ENCODE results near the gene RELL1.
A peak's percentile ranks its signal among the peaks of the same experiment; 100 is the strongest.

The RELL1 gene

DNA sequence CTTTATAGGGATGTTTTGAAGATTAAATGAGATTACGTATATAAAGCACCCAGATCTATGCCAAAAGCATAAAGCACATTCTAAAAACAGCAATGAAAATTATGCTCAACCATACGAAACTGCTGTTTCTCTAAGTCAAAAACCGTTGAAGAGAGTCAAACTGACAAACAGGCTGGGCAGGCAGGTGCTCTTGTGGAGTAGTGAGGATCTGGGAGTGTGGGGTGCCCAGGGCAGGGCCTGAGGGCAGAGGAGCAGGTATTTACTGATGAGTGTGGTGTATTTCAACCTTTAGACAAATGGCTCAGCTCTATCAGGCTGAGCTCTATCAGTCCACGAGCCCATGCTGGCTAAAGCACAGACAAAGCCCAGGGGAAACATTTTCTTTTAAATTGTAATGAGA lies 40.4 kb downstream of the RELL1 start:
- DNase-seq (ENCODE audit: insufficient read length, low spot score) (no peak), FAIRE-seq (no peak)
- no peak for TF ChIP-seq PAX5 (IDR thresholded peaks at IDR 0.05; ENCODE audit: insufficient read depth, low read length, severe bottlenecking)
- TF ChIP-seq TAF1 (IDR thresholded peaks at IDR 0.05; ENCODE audit: low read depth, low read length), result no peak
- TF ChIP-seq POLR2A (IDR thresholded peaks at IDR 0.05; ENCODE audit: low read depth, low read length), result no peak
- no peak for TF ChIP-seq POLR2AphosphoS5 (IDR thresholded peaks at IDR 0.05; ENCODE audit: low read depth, low read length)

DNA sequence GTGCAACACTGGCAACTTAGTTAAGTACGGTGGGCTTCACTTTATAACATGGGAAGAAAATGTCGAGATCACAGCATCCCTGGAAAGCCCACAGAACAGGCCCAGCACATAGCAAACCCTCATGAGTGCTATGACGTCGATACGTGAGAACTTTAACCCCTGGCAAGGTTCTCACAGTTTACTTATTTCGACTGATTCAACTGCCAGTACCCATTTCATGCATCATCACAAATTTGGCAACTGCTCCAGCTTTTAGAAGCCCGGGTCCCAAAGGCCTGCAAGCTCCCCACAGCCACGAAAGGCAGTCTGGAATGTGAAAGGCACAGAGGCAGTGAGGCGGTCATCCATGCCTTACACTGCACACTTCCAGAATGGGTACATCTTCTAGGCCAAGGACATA lies 41.2 kb downstream of the RELL1 start:
- FAIRE-seq (peak; percentile 20), DNase-seq (ENCODE audit: insufficient read length, low spot score) (no peak)
- TF ChIP-seq POLR2A (IDR thresholded peaks at IDR 0.05; ENCODE audit: low read depth, low read length), result no peak
- TF ChIP-seq SPI1 (IDR thresholded peaks at IDR 0.05; ENCODE audit: low read depth, low read length), result no peak
- no peak for TF ChIP-seq TAF1 (IDR thresholded peaks at IDR 0.05; ENCODE audit: low read depth, low read length)
- TF ChIP-seq POLR2AphosphoS5 (IDR thresholded peaks at IDR 0.05; ENCODE audit: low read depth, low read length), result no peak
- TF ChIP-seq PAX5 (IDR thresholded peaks at IDR 0.05; ENCODE audit: insufficient read depth, low read length, severe bottlenecking), result no peak
- TF ChIP-seq POU2F2 (IDR thresholded peaks at IDR 0.05; ENCODE audit: low read depth, low read length), result no peak

- FAIRE-seq, result no peak
Measured at GRCh38 chr4:37641886-37642849, 44.0 kb downstream of the RELL1 start.

DNA sequence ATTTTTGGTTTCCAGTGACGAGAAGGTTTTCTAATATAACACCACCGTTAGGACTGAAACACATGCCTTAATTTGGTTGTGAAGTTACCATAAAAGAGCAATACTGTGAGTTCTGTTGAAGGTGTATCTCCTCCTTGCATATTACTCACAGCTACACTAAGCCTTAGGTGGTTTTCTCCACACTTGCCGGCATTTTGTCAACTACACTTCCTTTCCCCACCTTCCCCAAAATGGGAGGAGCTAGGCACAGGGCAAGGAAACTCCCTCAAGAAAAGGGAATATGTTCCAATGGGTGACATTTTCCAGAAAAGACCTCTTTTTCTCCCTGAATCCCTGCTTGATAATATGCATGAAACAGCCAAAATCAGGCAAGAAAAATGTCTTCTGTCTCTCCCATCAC lies 44.8 kb downstream of the RELL1 start:
- FAIRE-seq, result no peak
- TF ChIP-seq POLR2A (IDR thresholded peaks at IDR 0.05; ENCODE audit: low read depth, low read length) (no peak), POLR2AphosphoS5 (IDR thresholded peaks at IDR 0.05; ENCODE audit: low read depth, low read length) (no peak), TAF1 (IDR thresholded peaks at IDR 0.05; ENCODE audit: low read depth, low read length) (no peak), SPI1 (IDR thresholded peaks at IDR 0.05; ENCODE audit: low read depth, low read length) (no peak), PAX5 (IDR thresholded peaks at IDR 0.05; ENCODE audit: insufficient read depth, low read length, severe bottlenecking) (no peak)

More at GRCh38 chr4:37641886-37642849, 44.0 kb downstream of the RELL1 start:
- TF ChIP-seq POLR2AphosphoS5 (IDR thresholded peaks at IDR 0.05; ENCODE audit: low read depth, low read length), result no peak
- TF ChIP-seq TAF1 (IDR thresholded peaks at IDR 0.05; ENCODE audit: low read depth, low read length), result no peak
- TF ChIP-seq POLR2A (IDR thresholded peaks at IDR 0.05; ENCODE audit: low read depth, low read length), result no peak
- no peak for TF ChIP-seq POU2F2 (IDR thresholded peaks at IDR 0.05; ENCODE audit: low read depth, low read length)
- TF ChIP-seq SPI1 (IDR thresholded peaks at IDR 0.05; ENCODE audit: low read depth, low read length), result no peak
- TF ChIP-seq PAX5 (IDR thresholded peaks at IDR 0.05; ENCODE audit: insufficient read depth, low read length, severe bottlenecking), result no peak
- DNase-seq (ENCODE audit: insufficient read length, low spot score), result no peak

GRCh38 chr4:37639551-37640285 lies 46.5 kb downstream of the RELL1 start:
- DNase-seq (ENCODE audit: insufficient read length, low spot score), result no peak
- no peak for FAIRE-seq
- TF ChIP-seq POLR2A (IDR thresholded peaks at IDR 0.05; ENCODE audit: low read depth, low read length), result no peak
- no peak for TF ChIP-seq POU2F2 (IDR thresholded peaks at IDR 0.05; ENCODE audit: low read depth, low read length)
- TF ChIP-seq POLR2AphosphoS5 (IDR thresholded peaks at IDR 0.05; ENCODE audit: low read depth, low read length), result no peak
- no peak for TF ChIP-seq PAX5 (IDR thresholded peaks at IDR 0.05; ENCODE audit: insufficient read depth, low read length, severe bottlenecking)
- no peak for TF ChIP-seq TAF1 (IDR thresholded peaks at IDR 0.05; ENCODE audit: low read depth, low read length)
- TF ChIP-seq SPI1 (IDR thresholded peaks at IDR 0.05; ENCODE audit: low read depth, low read length), result no peak

More for the DNA sequence above, 44.8 kb downstream of the RELL1 start:
- no peak for DNase-seq (ENCODE audit: insufficient read length, low spot score)

DNA sequence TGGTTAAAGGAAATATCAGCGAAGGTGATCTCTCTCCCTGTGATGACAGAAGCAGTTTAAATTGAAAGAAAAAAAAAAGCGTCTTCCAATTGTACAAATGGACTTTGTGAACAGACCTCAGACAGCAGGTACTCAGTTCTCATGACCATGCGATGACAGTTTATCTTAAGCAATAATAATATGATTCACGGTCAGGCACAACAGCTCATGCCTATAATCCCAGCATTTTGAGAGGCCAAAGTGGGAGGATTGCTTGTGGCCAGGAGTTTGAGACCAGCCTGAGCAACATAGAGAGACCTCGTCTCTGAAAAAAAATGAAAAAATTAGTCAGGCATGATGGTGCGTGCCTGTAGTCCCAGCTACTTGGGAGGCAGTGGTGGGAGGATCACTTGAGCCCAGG lies 51.0 kb downstream of the RELL1 start:
- FAIRE-seq (no peak), DNase-seq (ENCODE audit: insufficient read length, low spot score) (no peak)
- TF ChIP-seq POU2F2 (IDR thresholded peaks at IDR 0.05; ENCODE audit: low read depth, low read length) (no peak), POLR2A (IDR thresholded peaks at IDR 0.05; ENCODE audit: low read depth, low read length) (no peak), PAX5 (IDR thresholded peaks at IDR 0.05; ENCODE audit: insufficient read depth, low read length, severe bottlenecking) (no peak), POLR2AphosphoS5 (IDR thresholded peaks at IDR 0.05; ENCODE audit: low read depth, low read length) (no peak), SPI1 (IDR thresholded peaks at IDR 0.05; ENCODE audit: low read depth, low read length) (no peak), TAF1 (IDR thresholded peaks at IDR 0.05; ENCODE audit: low read depth, low read length) (no peak)

- FAIRE-seq, result no peak
- DNase-seq (ENCODE audit: insufficient read length, low spot score), result peak; percentile 15
- TF ChIP-seq POLR2A (IDR thresholded peaks at IDR 0.05; ENCODE audit: low read depth, low read length) (no peak), SPI1 (IDR thresholded peaks at IDR 0.05; ENCODE audit: low read depth, low read length) (peak; percentile 62)
Measured at GRCh38 chr4:37634180-37634579, 52.0 kb downstream of the RELL1 start.

- no peak for FAIRE-seq
- DNase-seq (ENCODE audit: insufficient read length, low spot score), result no peak
- TF ChIP-seq POU2F2 (IDR thresholded peaks at IDR 0.05; ENCODE audit: low read depth, low read length), result no peak
- no peak for TF ChIP-seq POLR2A (IDR thresholded peaks at IDR 0.05; ENCODE audit: low read depth, low read length)
- no peak for TF ChIP-seq POLR2AphosphoS5 (IDR thresholded peaks at IDR 0.05; ENCODE audit: low read depth, low read length)
- no peak for TF ChIP-seq PAX5 (IDR thresholded peaks at IDR 0.05; ENCODE audit: insufficient read depth, low read length, severe bottlenecking)
- TF ChIP-seq TAF1 (IDR thresholded peaks at IDR 0.05; ENCODE audit: low read depth, low read length), result no peak
- TF ChIP-seq SPI1 (IDR thresholded peaks at IDR 0.05; ENCODE audit: low read depth, low read length), result no peak
Measured at GRCh38 chr4:37632836-37633235, 53.3 kb downstream of the RELL1 start.

DNA sequence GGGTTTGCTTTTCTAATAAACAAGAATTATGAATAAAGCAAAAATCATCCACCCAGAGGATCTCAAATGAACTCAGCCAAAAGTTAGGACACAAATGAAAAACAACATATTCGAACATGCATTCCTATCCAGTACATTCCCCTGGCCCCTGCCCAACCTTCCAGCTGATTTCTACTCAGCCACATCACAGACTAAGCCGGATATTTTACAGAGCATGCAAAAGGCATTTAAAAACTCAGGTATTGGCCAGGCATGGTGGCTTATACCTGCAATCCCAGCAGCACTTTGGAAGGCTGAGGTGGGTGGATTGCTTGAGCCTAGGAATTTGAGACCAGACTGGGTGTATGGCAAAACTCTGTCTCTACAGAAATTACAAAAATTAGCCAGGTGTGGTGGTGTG lies 54.6 kb downstream of the RELL1 start:
- no peak for FAIRE-seq
- no peak for DNase-seq (ENCODE audit: insufficient read length, low spot score)
- TF ChIP-seq TAF1 (IDR thresholded peaks at IDR 0.05; ENCODE audit: low read depth, low read length) (no peak), SPI1 (IDR thresholded peaks at IDR 0.05; ENCODE audit: low read depth, low read length) (no peak), PAX5 (IDR thresholded peaks at IDR 0.05; ENCODE audit: insufficient read depth, low read length, severe bottlenecking) (no peak), POU2F2 (IDR thresholded peaks at IDR 0.05; ENCODE audit: low read depth, low read length) (no peak), POLR2A (IDR thresholded peaks at IDR 0.05; ENCODE audit: low read depth, low read length) (no peak), POLR2AphosphoS5 (IDR thresholded peaks at IDR 0.05; ENCODE audit: low read depth, low read length) (no peak)
